HepG2 (cell line): Measurements from ENCODE around the gene ESF1. TPM values are rescaled to one million over a fixed set of nuclear protein-coding genes. Genes with fewer than 3 reads are reported as not detected.
A peak's percentile ranks its signal among the peaks of the same experiment; 100 is the strongest.

Experiments used
- ADNP ChIP-seq: sonication (generic); formaldehyde crosslinking; IDR thresholded peaks from 2 replicates; pipeline ENCODE4 v1.4.0; 2020; ENCODE audit warnings: missing genetic modification reagents
- ELF3 ChIP-seq: IDR thresholded peaks from 2 replicates; pipeline ENCODE4 v1.6.1; 2016; ENCODE audit warnings: missing genetic modification reagents, missing compliant biosample characterization
- IKZF4 ChIP-seq: sonication (generic); formaldehyde crosslinking; IDR thresholded peaks from 2 replicates; pipeline ENCODE4 v1.5.1; 2020; ENCODE audit warnings: borderline replicate concordance, mild to moderate bottlenecking, low read depth, missing genetic modification reagents; ENCODE audit errors: not compliant biosample characterization
- KAT8 ChIP-seq: IDR thresholded peaks from 2 replicates; pipeline ENCODE4 v1.6.1; 2016; ENCODE audit warnings: missing genetic modification reagents, missing compliant biosample characterization
- ZFP1 ChIP-seq: IDR thresholded peaks from 2 replicates; pipeline ENCODE4 v1.6.1; 2016
- ZFP90 ChIP-seq: sonication (generic); formaldehyde crosslinking; IDR thresholded peaks from 2 replicates; pipeline ENCODE4 v1.8.0; 2022; ENCODE audit warnings: missing genetic modification reagents, mild to moderate bottlenecking, inconsistent platforms, borderline replicate concordance
- ZNF10 ChIP-seq: sonication (generic); formaldehyde crosslinking; IDR thresholded peaks from 2 replicates; pipeline ENCODE4 v1.4.0; 2020; ENCODE audit warnings: mild to moderate bottlenecking, low read depth, missing genetic modification reagents, borderline replicate concordance
- ZNF350 ChIP-seq: sonication (generic); formaldehyde crosslinking; IDR thresholded peaks from 2 replicates; pipeline ENCODE4 v1.4.0; 2020; ENCODE audit warnings: mild to moderate bottlenecking, low read depth, missing genetic modification reagents, borderline replicate concordance
- ZNF569 ChIP-seq: sonication (generic); formaldehyde crosslinking; IDR thresholded peaks from 2 replicates; pipeline ENCODE4 v1.5.0; 2020; ENCODE audit warnings: mild to moderate bottlenecking, missing genetic modification reagents, moderate library complexity, borderline replicate concordance
- ZNF570 ChIP-seq: sonication (generic); formaldehyde crosslinking; IDR thresholded peaks from 2 replicates; pipeline ENCODE4 v1.4.0; 2020; ENCODE audit warnings: mild to moderate bottlenecking, missing genetic modification reagents, borderline replicate concordance
- ZSCAN20 ChIP-seq: sonication (generic); formaldehyde crosslinking; IDR thresholded peaks from 2 replicates; pipeline ENCODE4 v1.4.0; 2020; ENCODE audit warnings: missing genetic modification reagents, mild to moderate bottlenecking, borderline replicate concordance
- polyA plus RNA-seq, 8 experiments: library from polyadenylated mRNA; depleted of rRNA in 3 of 8; stranded (reverse) in 7 of 8; unstranded in 1 of 8; fragments of >200 nt; fragmentation: Illumina TruSeq in 4 of 8; extraction: Trizol in 4 of 8; gene quantifications; 2 replicates each; pipeline versions ENCODE4 v1.2.1 to v1.2.3, GENCODE V29; 2011 to 2016; ENCODE audit warnings: low read depth in 4 of 8, missing spikeins in 1 of 8, mixed read lengths in 1 of 8; ENCODE audit not compliant: insufficient read depth in 1 of 8
- total RNA-seq, 5 experiments: library from RNA; depleted of rRNA; stranded (reverse); fragments of >200 nt; fragmentation: Illumina TruSeq; extraction: Trizol; gene quantifications; 2 replicates each; pipeline ENCODE4 v1.2.3, GENCODE V29; 2016; ENCODE audit warnings: low read depth in 1 of 5
- TF ChIP-seq, protein P1 (sequence below): sonication (generic); formaldehyde crosslinking; IDR thresholded peaks from 2 replicates; pipeline ENCODE4 v1.4.0; 2020; ENCODE audit warnings: missing genetic modification reagents, borderline replicate concordance
- TF ChIP-seq, protein P2 (sequence below): sonication (generic); formaldehyde crosslinking; IDR thresholded peaks from 2 replicates; pipeline ENCODE4 v1.4.0; 2020; ENCODE audit warnings: missing genetic modification reagents
- TF ChIP-seq, protein P3 (sequence below): sonication (generic); formaldehyde crosslinking; IDR thresholded peaks from 2 replicates; pipeline ENCODE4 v1.4.0; 2020; ENCODE audit warnings: mild to moderate bottlenecking, missing genetic modification reagents
- TF ChIP-seq, protein P4 (sequence below): sonication (generic); formaldehyde crosslinking; IDR thresholded peaks from 2 replicates; pipeline ENCODE4 v1.5.1; 2020; ENCODE audit warnings: mild to moderate bottlenecking, missing genetic modification reagents
- TF ChIP-seq, protein P5 (sequence below): sonication (generic); formaldehyde crosslinking; IDR thresholded peaks from 2 replicates; pipeline ENCODE4 v1.4.0; 2020; ENCODE audit warnings: missing genetic modification reagents, low read depth, mild to moderate bottlenecking, borderline replicate concordance

The ESF1 gene
- total and polyA plus RNA-seq, 2 of the 13 experiments (the other 11 are each of a cell fraction or from before 2014, with no cell fraction given) = 7.3 to 66.9 TPM

DNA sequence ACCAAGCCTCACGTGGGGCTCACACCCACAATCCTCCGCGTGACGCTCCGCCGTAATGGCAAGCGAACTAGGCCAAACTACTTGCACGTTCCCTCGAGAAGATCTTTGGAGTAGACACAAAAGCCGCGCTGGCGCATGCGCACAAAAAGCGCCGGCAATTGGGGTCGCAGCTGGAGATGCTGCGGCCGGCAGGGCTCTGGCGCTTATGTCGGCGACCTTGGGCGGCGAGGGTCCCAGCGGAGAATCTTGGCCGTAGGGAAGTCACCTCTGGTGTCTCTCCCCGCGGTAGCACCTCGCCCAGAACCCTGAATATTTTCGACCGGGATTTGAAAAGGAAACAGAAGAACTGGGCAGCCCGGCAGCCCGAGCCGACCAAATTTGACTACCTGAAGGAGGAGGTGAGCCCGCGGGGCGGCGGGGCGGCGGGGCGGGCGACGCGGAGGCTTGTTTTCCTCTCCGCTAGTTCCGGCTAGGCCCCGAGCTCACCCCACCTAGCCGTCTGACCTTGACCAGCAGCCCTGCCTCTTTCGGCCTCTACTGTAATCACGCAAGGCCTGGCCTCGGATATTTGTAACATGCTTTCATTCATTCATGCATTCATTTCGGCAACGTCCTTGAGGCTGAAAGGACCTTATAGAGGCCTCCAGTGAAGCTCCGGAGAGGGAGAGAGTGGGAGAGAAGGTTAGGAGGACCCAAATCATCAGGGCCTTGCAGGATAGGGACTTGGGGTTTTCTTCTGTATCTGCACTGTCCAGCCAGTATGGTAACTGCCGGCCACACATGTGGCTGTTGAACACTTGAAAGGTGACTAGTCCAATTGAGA, at the start of gene ESF1, which contains the start of gene NDUFAF5 (continued):
- TF ChIP-seq, protein P1, sequence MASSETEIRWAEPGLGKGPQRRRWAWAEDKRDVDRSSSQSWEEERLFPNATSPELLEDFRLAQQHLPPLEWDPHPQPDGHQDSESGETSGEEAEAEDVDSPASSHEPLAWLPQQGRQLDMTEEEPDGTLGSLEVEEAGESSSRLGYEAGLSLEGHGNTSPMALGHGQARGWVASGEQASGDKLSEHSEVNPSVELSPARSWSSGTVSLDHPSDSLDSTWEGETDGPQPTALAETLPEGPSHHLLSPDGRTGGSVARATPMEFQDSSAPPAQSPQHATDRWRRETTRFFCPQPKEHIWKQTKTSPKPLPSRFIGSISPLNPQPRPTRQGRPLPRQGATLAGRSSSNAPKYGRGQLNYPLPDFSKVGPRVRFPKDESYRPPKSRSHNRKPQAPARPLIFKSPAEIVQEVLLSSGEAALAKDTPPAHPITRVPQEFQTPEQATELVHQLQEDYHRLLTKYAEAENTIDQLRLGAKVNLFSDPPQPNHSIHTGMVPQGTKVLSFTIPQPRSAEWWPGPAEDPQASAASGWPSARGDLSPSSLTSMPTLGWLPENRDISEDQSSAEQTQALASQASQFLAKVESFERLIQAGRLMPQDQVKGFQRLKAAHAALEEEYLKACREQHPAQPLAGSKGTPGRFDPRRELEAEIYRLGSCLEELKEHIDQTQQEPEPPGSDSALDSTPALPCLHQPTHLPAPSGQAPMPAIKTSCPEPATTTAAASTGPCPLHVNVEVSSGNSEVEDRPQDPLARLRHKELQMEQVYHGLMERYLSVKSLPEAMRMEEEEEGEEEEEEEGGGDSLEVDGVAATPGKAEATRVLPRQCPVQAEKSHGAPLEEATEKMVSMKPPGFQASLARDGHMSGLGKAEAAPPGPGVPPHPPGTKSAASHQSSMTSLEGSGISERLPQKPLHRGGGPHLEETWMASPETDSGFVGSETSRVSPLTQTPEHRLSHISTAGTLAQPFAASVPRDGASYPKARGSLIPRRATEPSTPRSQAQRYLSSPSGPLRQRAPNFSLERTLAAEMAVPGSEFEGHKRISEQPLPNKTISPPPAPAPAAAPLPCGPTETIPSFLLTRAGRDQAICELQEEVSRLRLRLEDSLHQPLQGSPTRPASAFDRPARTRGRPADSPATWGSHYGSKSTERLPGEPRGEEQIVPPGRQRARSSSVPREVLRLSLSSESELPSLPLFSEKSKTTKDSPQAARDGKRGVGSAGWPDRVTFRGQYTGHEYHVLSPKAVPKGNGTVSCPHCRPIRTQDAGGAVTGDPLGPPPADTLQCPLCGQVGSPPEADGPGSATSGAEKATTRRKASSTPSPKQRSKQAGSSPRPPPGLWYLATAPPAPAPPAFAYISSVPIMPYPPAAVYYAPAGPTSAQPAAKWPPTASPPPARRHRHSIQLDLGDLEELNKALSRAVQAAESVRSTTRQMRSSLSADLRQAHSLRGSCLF (CRISPR knock-in tag) = peak; percentile 92; the same call in 1 of the 2 replicates
- TF ChIP-seq KAT8 (CRISPR knock-in tag) = peak; percentile 98
- peak; percentile 75 for TF ChIP-seq ZFP1
- TF ChIP-seq ZNF10 (CRISPR knock-in tag) = no peak
- TF ChIP-seq, protein P2, sequence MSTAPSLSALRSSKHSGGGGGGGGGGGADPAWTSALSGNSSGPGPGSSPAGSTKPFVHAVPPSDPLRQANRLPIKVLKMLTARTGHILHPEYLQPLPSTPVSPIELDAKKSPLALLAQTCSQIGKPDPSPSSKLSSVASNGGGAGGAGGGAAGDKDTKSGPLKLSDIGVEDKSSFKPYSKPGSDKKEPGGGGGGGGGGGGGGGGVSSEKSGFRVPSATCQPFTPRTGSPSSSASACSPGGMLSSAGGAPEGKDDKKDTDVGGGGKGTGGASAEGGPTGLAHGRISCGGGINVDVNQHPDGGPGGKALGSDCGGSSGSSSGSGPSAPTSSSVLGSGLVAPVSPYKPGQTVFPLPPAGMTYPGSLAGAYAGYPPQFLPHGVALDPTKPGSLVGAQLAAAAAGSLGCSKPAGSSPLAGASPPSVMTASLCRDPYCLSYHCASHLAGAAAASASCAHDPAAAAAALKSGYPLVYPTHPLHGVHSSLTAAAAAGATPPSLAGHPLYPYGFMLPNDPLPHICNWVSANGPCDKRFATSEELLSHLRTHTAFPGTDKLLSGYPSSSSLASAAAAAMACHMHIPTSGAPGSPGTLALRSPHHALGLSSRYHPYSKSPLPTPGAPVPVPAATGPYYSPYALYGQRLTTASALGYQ (CRISPR knock-in tag) = peak; percentile 83
- TF ChIP-seq, protein P3, sequence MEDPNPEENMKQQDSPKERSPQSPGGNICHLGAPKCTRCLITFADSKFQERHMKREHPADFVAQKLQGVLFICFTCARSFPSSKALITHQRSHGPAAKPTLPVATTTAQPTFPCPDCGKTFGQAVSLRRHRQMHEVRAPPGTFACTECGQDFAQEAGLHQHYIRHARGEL (CRISPR knock-in tag) = peak; percentile 58; the same call in 1 of the 2 replicates
- no peak; the same call in 1 of the 2 replicates for TF ChIP-seq ADNP
- peak; percentile 94 for TF ChIP-seq ZSCAN20 (CRISPR knock-in tag)
- peak; percentile 99 for TF ChIP-seq ZNF350 (CRISPR knock-in tag)
- peak; percentile 85; the same call in 1 of the 2 replicates for TF ChIP-seq ZNF569 (CRISPR knock-in tag)
- TF ChIP-seq, protein P4, sequence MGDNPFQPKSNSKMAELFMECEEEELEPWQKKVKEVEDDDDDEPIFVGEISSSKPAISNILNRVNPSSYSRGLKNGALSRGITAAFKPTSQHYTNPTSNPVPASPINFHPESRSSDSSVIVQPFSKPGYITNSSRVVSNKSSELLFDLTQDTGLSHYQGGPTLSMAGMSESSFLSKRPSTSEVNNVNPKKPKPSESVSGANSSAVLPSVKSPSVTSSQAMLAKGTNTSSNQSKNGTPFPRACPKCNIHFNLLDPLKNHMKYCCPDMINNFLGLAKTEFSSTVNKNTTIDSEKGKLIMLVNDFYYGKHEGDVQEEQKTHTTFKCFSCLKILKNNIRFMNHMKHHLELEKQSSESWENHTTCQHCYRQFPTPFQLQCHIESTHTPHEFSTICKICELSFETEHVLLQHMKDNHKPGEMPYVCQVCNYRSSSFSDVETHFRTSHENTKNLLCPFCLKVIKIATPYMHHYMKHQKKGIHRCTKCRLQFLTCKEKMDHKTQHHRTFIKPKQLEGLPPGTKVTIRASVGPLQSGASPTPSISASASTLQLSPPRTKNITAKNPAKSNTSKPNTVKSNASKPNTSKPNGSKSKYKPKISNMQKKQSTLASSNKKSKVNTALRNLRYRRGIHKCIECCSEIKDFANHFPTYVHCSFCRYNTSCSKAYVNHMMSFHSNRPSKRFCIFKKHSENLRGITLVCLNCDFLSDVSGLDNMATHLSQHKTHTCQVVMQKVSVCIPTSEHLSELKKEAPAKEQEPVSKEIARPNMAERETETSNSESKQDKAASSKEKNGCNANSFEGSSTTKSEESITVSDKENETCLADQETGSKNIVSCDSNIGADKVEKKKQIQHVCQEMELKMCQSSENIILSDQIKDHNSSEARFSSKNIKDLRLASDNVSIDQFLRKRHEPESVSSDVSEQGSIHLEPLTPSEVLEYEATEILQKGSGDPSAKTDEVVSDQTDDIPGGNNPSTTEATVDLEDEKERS = peak; percentile 81; the same call in 1 of the 2 replicates
- TF ChIP-seq, protein P5, sequence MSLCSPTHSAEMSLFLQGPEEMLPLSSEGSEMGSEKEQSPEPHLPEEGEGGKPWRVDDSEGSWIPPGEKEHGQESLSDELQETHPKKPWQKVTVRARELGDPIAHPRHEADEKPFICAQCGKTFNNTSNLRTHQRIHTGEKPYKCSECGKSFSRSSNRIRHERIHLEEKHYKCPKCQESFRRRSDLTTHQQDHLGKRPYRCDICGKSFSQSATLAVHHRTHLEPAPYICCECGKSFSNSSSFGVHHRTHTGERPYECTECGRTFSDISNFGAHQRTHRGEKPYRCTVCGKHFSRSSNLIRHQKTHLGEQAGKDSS = no peak; the same call in none of the 2 replicates
- no peak for TF ChIP-seq ZNF570
- peak; percentile 93 for TF ChIP-seq ZFP90 (CRISPR knock-in tag)
- TF ChIP-seq ELF3 (CRISPR knock-in tag) = peak; percentile 92
- peak; percentile 86 for TF ChIP-seq IKZF4
